H9 (cell line): Measurements from ENCODE around the gene DIAPH2. TPM values are rescaled to one million over a fixed set of nuclear protein-coding genes. Genes with fewer than 3 reads are reported as not detected.

Source experiments
- DNase-seq: peaks from one replicate; pipeline ENCODE4 v3.0.0-alpha.2; 2017
- H2AFZ ChIP-seq: one replicate; pipeline ENCODE4 v1.6.1; 2013; ENCODE audit warnings: mild to moderate bottlenecking, low read length, control low read depth, moderate library complexity
- H2AK5ac ChIP-seq: 2 replicates; pipeline ENCODE4 v1.6.1; 2013; ENCODE audit warnings: low read length, control low read depth, mixed read lengths; ENCODE audit not compliant: insufficient read length
- H2BK120ac ChIP-seq: one replicate; pipeline ENCODE4 v1.6.1; 2013; ENCODE audit warnings: low read depth, mild to moderate bottlenecking, low read length, control low read depth, inconsistent platforms; ENCODE audit not compliant: poor library complexity, severe bottlenecking
- H2BK12ac ChIP-seq: 2 replicates; pipeline ENCODE4 v1.6.1; 2013; ENCODE audit warnings: low read length, control low read depth, mixed read lengths, low read depth; ENCODE audit not compliant: insufficient read length
- H2BK15ac ChIP-seq: 2 replicates; pipeline ENCODE4 v1.6.1; 2013; ENCODE audit warnings: low read depth, low read length, control low read depth
- H2BK20ac ChIP-seq: one replicate; pipeline ENCODE4 v1.6.1; 2013; ENCODE audit warnings: low read depth, mild to moderate bottlenecking, low read length, control low read depth, inconsistent platforms; ENCODE audit not compliant: poor library complexity, severe bottlenecking
- H2BK5ac ChIP-seq: 2 replicates; pipeline ENCODE4 v1.6.1; 2013; ENCODE audit warnings: low read length, control low read depth, mixed read lengths; ENCODE audit not compliant: insufficient read length
- H3K14ac ChIP-seq: 2 replicates; pipeline ENCODE4 v1.6.1; 2013; ENCODE audit warnings: low read length, control low read depth; ENCODE audit not compliant: insufficient read depth
- H3K18ac ChIP-seq: 2 replicates; pipeline ENCODE4 v1.6.1; 2013; ENCODE audit warnings: low read depth, mild to moderate bottlenecking, mixed read lengths, low read length, control low read depth; ENCODE audit not compliant: insufficient read length
- H3K23ac ChIP-seq: 2 replicates; pipeline ENCODE4 v1.6.1; 2013; ENCODE audit warnings: low read length, control low read depth, mixed read lengths, low read depth; ENCODE audit not compliant: insufficient read length
- H3K23me2 ChIP-seq: 2 replicates; pipeline ENCODE4 v1.6.1; 2013; ENCODE audit warnings: low read depth, mild to moderate bottlenecking, mixed read lengths, low read length, control low read depth; ENCODE audit not compliant: insufficient read length, poor library complexity, severe bottlenecking
- H3K27ac ChIP-seq: 2 replicates; pipeline ENCODE4 v1.5.1; 2013; ENCODE audit warnings: low read length, control low read depth, mixed read lengths, low read depth; ENCODE audit not compliant: insufficient read length
- H3K27me3 ChIP-seq: 2 replicates; pipeline ENCODE4 v1.6.1; 2013; ENCODE audit warnings: low read length, control low read depth, inconsistent platforms; ENCODE audit not compliant: insufficient read depth
- H3K4ac ChIP-seq: 2 replicates; pipeline ENCODE4 v1.6.1; 2013; ENCODE audit warnings: low read depth, mild to moderate bottlenecking, control low read depth, inconsistent platforms, low read length, moderate library complexity
- H3K4me1 ChIP-seq: 2 replicates; pipeline ENCODE4 v1.6.1; 2013; ENCODE audit warnings: low read length, control low read depth, inconsistent platforms; ENCODE audit not compliant: insufficient read depth
- H3K4me2 ChIP-seq: 2 replicates; pipeline ENCODE4 v1.6.1; 2013; ENCODE audit warnings: low read length, control low read depth, mixed read lengths; ENCODE audit not compliant: insufficient read length, insufficient read depth
- H3K56ac ChIP-seq: 2 replicates; pipeline ENCODE4 v1.6.1; 2013; ENCODE audit warnings: low read depth, mild to moderate bottlenecking, mixed read lengths, low read length, control low read depth; ENCODE audit not compliant: insufficient read length
- H3K79me1 ChIP-seq: 2 replicates; pipeline ENCODE4 v1.6.1; 2013; ENCODE audit warnings: low read depth, mild to moderate bottlenecking, moderate library complexity, low read length, control low read depth, inconsistent platforms; ENCODE audit not compliant: insufficient read depth, poor library complexity, severe bottlenecking
- H3K79me2 ChIP-seq: 2 replicates; pipeline ENCODE4 v1.6.1; 2013; ENCODE audit warnings: low read length, control low read depth, inconsistent platforms; ENCODE audit not compliant: insufficient read depth
- H3K9ac ChIP-seq: 2 replicates; pipeline ENCODE4 v1.6.1; 2013; ENCODE audit warnings: low read length, control low read depth, mixed read lengths; ENCODE audit not compliant: insufficient read length; ENCODE audit errors: extremely low read depth
- H3K9me3 ChIP-seq: one replicate; pipeline ENCODE4 v1.6.1; 2013; ENCODE audit warnings: low read depth, low read length, inconsistent platforms; ENCODE audit not compliant: control insufficient read depth
- H3T11ph ChIP-seq: one replicate; pipeline ENCODE4 v1.6.1; 2013; ENCODE audit warnings: mild to moderate bottlenecking, low read length, control low read depth, inconsistent platforms
- H4K20me1 ChIP-seq: one replicate; pipeline ENCODE4 v1.6.1; 2013; ENCODE audit not compliant: control insufficient read depth, insufficient read length, insufficient read depth
- H4K5ac ChIP-seq: 2 replicates; pipeline ENCODE4 v1.6.1; 2013; ENCODE audit warnings: low read depth, mild to moderate bottlenecking, mixed read lengths, low read length, control low read depth; ENCODE audit not compliant: insufficient read length
- H4K8ac ChIP-seq: replicated peaks from 2 replicates; pipeline ENCODE4 v1.6.1; 2013; ENCODE audit warnings: low read length, control low read depth, mixed read lengths, low read depth; ENCODE audit not compliant: insufficient read length
- H4K91ac ChIP-seq: 2 replicates; pipeline ENCODE4 v1.6.1; 2013; ENCODE audit warnings: low read depth, mild to moderate bottlenecking, moderate library complexity, mixed read lengths, low read length, control low read depth; ENCODE audit not compliant: insufficient read length
- H3K27ac Mint-ChIP-seq, 3 experiments: 2 replicates in 2 of 3; 3 replicates in 1 of 3; pipeline ENCODE4 v1.8.0; 2020 to 2021; ENCODE audit warnings: mixed read lengths in 3 of 3, mild to moderate bottlenecking in 1 of 3, moderate library complexity in 1 of 3
- H3K27me3 Mint-ChIP-seq: 2 replicates; pipeline ENCODE4 v1.8.0; 2021; ENCODE audit warnings: low read depth, mild to moderate bottlenecking, moderate library complexity, mixed read lengths
- H3K36me3 Mint-ChIP-seq, 3 experiments: 2 replicates in 2 of 3; 3 replicates in 1 of 3; pipeline ENCODE4 v1.8.0; 2020 to 2021; ENCODE audit warnings: low read depth in 3 of 3, mixed read lengths in 3 of 3; ENCODE audit not compliant: insufficient read depth in 1 of 3
- H3K4me1 Mint-ChIP-seq, 2 experiments: 2 replicates each; pipeline ENCODE4 v1.8.0; 2020; ENCODE audit warnings: mixed read lengths in 2 of 2
- H3K4me3 Mint-ChIP-seq, 2 experiments: 2 replicates in 1 of 2; 3 replicates in 1 of 2; pipeline ENCODE4 v1.8.0; 2020 to 2021; ENCODE audit warnings: mild to moderate bottlenecking in 2 of 2, mixed read lengths in 2 of 2, moderate library complexity in 1 of 2
- H3K9me3 Mint-ChIP-seq, 2 experiments: 2 replicates in 1 of 2; 3 replicates in 1 of 2; pipeline ENCODE4 v1.8.0; 2020; ENCODE audit warnings: mild to moderate bottlenecking in 2 of 2, mixed read lengths in 2 of 2, moderate library complexity in 1 of 2
- CTCF ChIP-seq: fragments of 200-600 bp; sonication (generic); conservative IDR thresholded peaks from 3 replicates; pipeline ENCODE4 v1.8.0; 2021; ENCODE audit warnings: antibody characterized with exemption, mild to moderate bottlenecking
- WGBS: extraction: QIAGEN DNeasy Blood & Tissue Kit; methylation state at CpG from one replicate; pipeline ENCODE4 v1.1.7; 2013; ENCODE audit warnings: missing lambda C conversion rate, low lambda C conversion rate, mixed read lengths; ENCODE audit not compliant: insufficient read length; ENCODE audit errors: extremely low coverage; 5-methylcytosine and 5-hydroxymethylcytosine counted together
- total RNA-seq: library from RNA; stranded (reverse); gene quantifications from 2 replicates; pipeline ENCODE4 v1.2.1, GENCODE V29; 2021

Gene DIAPH2
- total RNA-seq, 1 experiment from 2014 or later: 45.4 TPM

GRCh38 chrX:97332963-97333362 is 648.3 kb downstream of the DIAPH2 start:
- no peak overlapping the region for H4K8ac ChIP-seq
- H3K27ac Mint-ChIP-seq: peak overlapping the region in 1 of 3 experiments; percentile 3; a peak in 1 of 7 replicates
- TF ChIP-seq CTCF: no peak
- no peak overlapping the region for H2BK5ac ChIP-seq
- no peaks in the 10 kb centered on the region for H3K27me3 Mint-ChIP-seq
- H3K4me2 ChIP-seq: no peak overlapping the region
- H3K4me3 Mint-ChIP-seq: no peak overlapping the region
- H3K23ac ChIP-seq: no peak overlapping the region
- no peak overlapping the region for H2BK15ac ChIP-seq
- H3K18ac ChIP-seq: no peak overlapping the region
- no peaks in the 10 kb centered on the region for H3K9me3 ChIP-seq
- no peaks in the 10 kb centered on the region for H3K9me3 Mint-ChIP-seq
- H3T11ph ChIP-seq: no peak overlapping the region
- no peak overlapping the region for H3K4ac ChIP-seq
- H3K27ac ChIP-seq: no peak overlapping the region
- H3K56ac ChIP-seq: no peak overlapping the region
- DNase-seq: no peak
- no peak overlapping the region for H4K91ac ChIP-seq
- no peak overlapping the region for H2BK120ac ChIP-seq
- no peaks in the 10 kb centered on the region for H3K4me1 ChIP-seq
- no peak overlapping the region for H2AK5ac ChIP-seq
- WGBS: no CpG with 5 or more reads among the region's 3 CpGs
- H4K5ac ChIP-seq: no peak overlapping the region
- peaks cover 4% of the 10 kb centered on the region for H3K79me1 ChIP-seq
- no peak overlapping the region for H2BK12ac ChIP-seq
- no peaks in the 10 kb centered on the region for H4K20me1 ChIP-seq
- no peaks in the 10 kb centered on the region for H3K23me2 ChIP-seq
- H2BK20ac ChIP-seq: no peak overlapping the region
- H3K14ac ChIP-seq: no peak overlapping the region
- H3K9ac ChIP-seq: no peak overlapping the region
- H3K36me3 Mint-ChIP-seq: peaks cover 7 to 45% (median 41%) of the 10 kb centered on the region in 3 experiments; a peak in 6 of 7 replicates
- H2AFZ ChIP-seq: no peak overlapping the region
- H3K27me3 ChIP-seq: no peaks in the 10 kb centered on the region
- H3K79me2 ChIP-seq: peaks cover 17% of the 10 kb centered on the region; the same call in 1 of the 2 replicates
- H3K4me1 Mint-ChIP-seq: peaks cover 9 to 10% of the 10 kb centered on the region in 2 experiments; a peak in 3 of 4 replicates
